ENCODE results near the gene GRIN1.
"Not testable (repeated sequence)": the region's sequence is repeated elsewhere in the genome, so short reads cannot be mapped to it uniquely, and the experiment has no call there.

Gene GRIN1

GRCh38 chr9:137129456-137130175 lies 9.3 kb upstream of the GRIN1 start:
- peak overlapping the region; percentile 90 for H3K27ac ChIP-seq (ENCODE audit: low read depth, low read length)
- peaks cover 25% of the 10 kb centered on the region for H3F3A ChIP-seq (ENCODE audit: insufficient read depth)
- no peaks in the 10 kb centered on the region for H3K27me3 ChIP-seq (ENCODE audit: low read length)
- H3K79me2 ChIP-seq (ENCODE audit: insufficient read depth, low read length): peaks cover 15% of the 10 kb centered on the region
- H3K4me2 ChIP-seq (ENCODE audit: low read depth, low read length, poor library complexity, severe bottlenecking): peak overlapping the region; percentile 87
- H3K9me2 ChIP-seq (replicated peaks; ENCODE audit: insufficient read depth, low read length): no peaks in the 10 kb centered on the region
- H4K20me1 ChIP-seq (ENCODE audit: low read depth, low read length): no peaks in the 10 kb centered on the region
- peak overlapping the region; percentile 81 for H3K9ac ChIP-seq (ENCODE audit: low read length)
- TF ChIP-seq EZH2phosphoT487 (conservative IDR thresholded peaks at IDR 0.05; ENCODE audit: low read length) (no peak), CTCF (IDR thresholded peaks at IDR 0.05; ENCODE audit: insufficient read depth, low read length, poor library complexity, severe bottlenecking) (no peak)
- peak overlapping the region; percentile 90 for H2AFZ ChIP-seq (ENCODE audit: low read depth, low read length, severe bottlenecking)
- peak overlapping the region; percentile 61 for H3K4me3 ChIP-seq (ENCODE audit: insufficient read depth, low read length, poor library complexity, severe bottlenecking)
- no peaks in the 10 kb centered on the region for H3K36me3 ChIP-seq (ENCODE audit: low read length)
- no peaks in the 10 kb centered on the region for H3K9me3 ChIP-seq (ENCODE audit: insufficient read depth, low read length)

GRCh38 chr9:137130176-137130755 lies 8.7 kb upstream of the GRIN1 start:
- TF ChIP-seq EZH2phosphoT487 (conservative IDR thresholded peaks at IDR 0.05; ENCODE audit: low read length) (no peak), CTCF (IDR thresholded peaks at IDR 0.05; ENCODE audit: insufficient read depth, low read length, poor library complexity, severe bottlenecking) (no peak)

GRCh38 chr9:137134191-137134590 lies 4.8 kb upstream of the GRIN1 start:
- H3K79me2 ChIP-seq (ENCODE audit: insufficient read depth, low read length): no peaks in the 10 kb centered on the region
- H3K27me3 ChIP-seq (ENCODE audit: low read length): no peaks in the 10 kb centered on the region
- H2AFZ ChIP-seq (ENCODE audit: low read depth, low read length, severe bottlenecking): no peak overlapping the region
- H4K20me1 ChIP-seq (ENCODE audit: low read depth, low read length): no peaks in the 10 kb centered on the region
- no peak overlapping the region for H3K9ac ChIP-seq (ENCODE audit: low read length)
- no peak overlapping the region for H3K4me3 ChIP-seq (ENCODE audit: insufficient read depth, low read length, poor library complexity, severe bottlenecking)
- H3F3A ChIP-seq (ENCODE audit: insufficient read depth): peaks cover under 1% of the 10 kb centered on the region; the same call in 1 of the 2 replicates
- H3K36me3 ChIP-seq (ENCODE audit: low read length): no peaks in the 10 kb centered on the region
- H3K9me2 ChIP-seq (replicated peaks; ENCODE audit: insufficient read depth, low read length): no peaks in the 10 kb centered on the region
- TF ChIP-seq EZH2phosphoT487 (conservative IDR thresholded peaks at IDR 0.05; ENCODE audit: low read length) (no peak), CTCF (IDR thresholded peaks at IDR 0.05; ENCODE audit: insufficient read depth, low read length, poor library complexity, severe bottlenecking) (no peak)
- no peak overlapping the region for H3K4me2 ChIP-seq (ENCODE audit: low read depth, low read length, poor library complexity, severe bottlenecking)
- H3K9me3 ChIP-seq (ENCODE audit: insufficient read depth, low read length): no peaks in the 10 kb centered on the region
- H3K27ac ChIP-seq (ENCODE audit: low read depth, low read length): no peak overlapping the region

More at GRCh38 chr9:137130176-137130755, 8.7 kb upstream of the GRIN1 start:
- Histone ChIP-seq H3K4me2 (ENCODE audit: low read depth, low read length, poor library complexity, severe bottlenecking) (peak overlapping the region; percentile 87), H3K36me3 (ENCODE audit: low read length) (no peaks in the 10 kb centered on the region), H3K9me3 (ENCODE audit: insufficient read depth, low read length) (no peaks in the 10 kb centered on the region), H3K4me3 (ENCODE audit: insufficient read depth, low read length, poor library complexity, severe bottlenecking) (peak overlapping the region; percentile 61), H3K9ac (ENCODE audit: low read length) (peak overlapping the region; percentile 81), H4K20me1 (ENCODE audit: low read depth, low read length) (no peaks in the 10 kb centered on the region), H3F3A (ENCODE audit: insufficient read depth) (peaks cover 25% of the 10 kb centered on the region), H2AFZ (ENCODE audit: low read depth, low read length, severe bottlenecking) (peak overlapping the region; percentile 90), H3K27ac (ENCODE audit: low read depth, low read length) (peak overlapping the region; percentile 90), H3K79me2 (ENCODE audit: insufficient read depth, low read length) (peaks cover 15% of the 10 kb centered on the region), H3K27me3 (ENCODE audit: low read length) (no peaks in the 10 kb centered on the region), H3K9me2 (replicated peaks; ENCODE audit: insufficient read depth, low read length) (no peaks in the 10 kb centered on the region)

GRCh38 chr9:137135154-137135553 lies 3.8 kb upstream of the GRIN1 start:
- not testable (repeated sequence) for H3F3A ChIP-seq (ENCODE audit: insufficient read depth); H3K27me3 ChIP-seq (ENCODE audit: low read length); H2AFZ ChIP-seq (ENCODE audit: low read depth, low read length, severe bottlenecking); H3K9me3 ChIP-seq (ENCODE audit: insufficient read depth, low read length); H3K36me3 ChIP-seq (ENCODE audit: low read length); H3K79me2 ChIP-seq (ENCODE audit: insufficient read depth, low read length); H3K4me2 ChIP-seq (ENCODE audit: low read depth, low read length, poor library complexity, severe bottlenecking); H3K9me2 ChIP-seq (replicated peaks; ENCODE audit: insufficient read depth, low read length); H3K27ac ChIP-seq (ENCODE audit: low read depth, low read length); H3K9ac ChIP-seq (ENCODE audit: low read length); H3K4me3 ChIP-seq (ENCODE audit: insufficient read depth, low read length, poor library complexity, severe bottlenecking); H4K20me1 ChIP-seq (ENCODE audit: low read depth, low read length)

Measured in SU-DHL-6 (cell line).